ENCODE measurements around the gene RPL7L1.

Gene RPL7L1

GRCh38 chr6:42834056-42834455 is 45.4 kb upstream of the RPL7L1 start (continued):
- TF ChIP-seq, protein P1, sequence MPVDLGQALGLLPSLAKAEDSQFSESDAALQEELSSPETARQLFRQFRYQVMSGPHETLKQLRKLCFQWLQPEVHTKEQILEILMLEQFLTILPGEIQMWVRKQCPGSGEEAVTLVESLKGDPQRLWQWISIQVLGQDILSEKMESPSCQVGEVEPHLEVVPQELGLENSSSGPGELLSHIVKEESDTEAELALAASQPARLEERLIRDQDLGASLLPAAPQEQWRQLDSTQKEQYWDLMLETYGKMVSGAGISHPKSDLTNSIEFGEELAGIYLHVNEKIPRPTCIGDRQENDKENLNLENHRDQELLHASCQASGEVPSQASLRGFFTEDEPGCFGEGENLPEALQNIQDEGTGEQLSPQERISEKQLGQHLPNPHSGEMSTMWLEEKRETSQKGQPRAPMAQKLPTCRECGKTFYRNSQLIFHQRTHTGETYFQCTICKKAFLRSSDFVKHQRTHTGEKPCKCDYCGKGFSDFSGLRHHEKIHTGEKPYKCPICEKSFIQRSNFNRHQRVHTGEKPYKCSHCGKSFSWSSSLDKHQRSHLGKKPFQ (tag by site-specific recombination; IDR thresholded peaks at IDR 0.05) = no peak
- no peak for TF ChIP-seq ZNF184 (tag by site-specific recombination; IDR thresholded peaks at IDR 0.05)

DNA sequence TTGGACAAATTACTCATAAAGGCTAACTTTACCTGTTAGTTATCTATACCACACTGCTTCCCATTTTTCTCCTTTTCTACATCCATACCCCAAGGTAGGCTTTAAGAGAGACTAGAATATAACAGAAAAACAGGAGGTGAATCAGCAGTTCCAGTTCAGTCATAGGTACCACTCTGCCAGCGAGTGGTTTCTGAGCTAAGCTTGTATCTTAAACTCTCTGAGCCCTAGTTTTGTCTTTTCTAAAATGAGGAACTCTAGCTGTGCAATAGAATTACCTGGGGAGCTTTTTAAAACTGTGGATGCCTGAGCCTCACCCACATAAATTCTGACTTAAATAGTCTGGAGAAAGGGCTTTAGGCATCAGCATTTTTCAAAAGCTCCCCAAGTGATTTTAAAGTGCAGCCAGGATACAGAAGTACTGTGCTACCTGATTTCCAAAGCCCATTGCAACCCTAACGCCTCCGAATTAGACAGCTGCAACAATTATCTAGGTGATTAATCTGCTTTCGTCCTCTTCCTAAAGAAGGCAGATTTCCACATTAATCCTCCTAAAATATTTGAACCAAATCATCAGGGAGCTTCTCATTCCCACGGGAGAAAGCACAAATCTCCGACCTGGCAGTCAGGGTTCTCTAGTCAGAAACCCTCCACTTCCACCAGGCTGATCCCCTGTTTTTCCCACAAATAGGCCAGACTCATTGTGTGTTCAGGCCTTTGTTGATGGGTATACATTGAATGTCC is 37.4 kb upstream of the RPL7L1 start:
- Histone ChIP-seq H3K27ac (ENCODE audit: extremely low read depth, low read depth, low read length) (no peak overlapping the region), H3K4me3 (ENCODE audit: low read depth, low read length) (no peak overlapping the region), H3K9me3 (ENCODE audit: control insufficient read depth, insufficient read depth, low read depth, low read length) (no peaks in the 10 kb centered on the region), H3K4me1 (ENCODE audit: control insufficient read depth, insufficient read depth, low read length) (no peaks in the 10 kb centered on the region), H3K36me3 (ENCODE audit: control insufficient read depth in 2 of 2, insufficient read depth in 1 of 2, low read length in 2 of 2) (no peaks in the 10 kb centered on the region)
- TF ChIP-seq MEIS1 (CRISPR knock-in tag; IDR thresholded peaks at IDR 0.05; ENCODE audit: borderline replicate concordance) (no peak), ZNF223 (tag by site-specific recombination; IDR thresholded peaks at IDR 0.05) (no peak), ZNF175 (tag by site-specific recombination; IDR thresholded peaks at IDR 0.05) (no peak), ZNF394 (tag by site-specific recombination; IDR thresholded peaks at IDR 0.05; ENCODE audit: borderline replicate concordance) (no peak), ZNF24 (tag by site-specific recombination; IDR thresholded peaks at IDR 0.05) (no peak), ZNF121 (tag by site-specific recombination; IDR thresholded peaks at IDR 0.05) (no peak), ELK4 (IDR thresholded peaks at IDR 0.05; ENCODE audit: borderline replicate concordance, low read depth, low read length) (no peak), ZNF768 (tag by site-specific recombination; IDR thresholded peaks at IDR 0.05) (no peak), TRIM28 (IDR thresholded peaks at IDR 0.05; ENCODE audit: borderline replicate concordance, low read length) (no peak), ZNF132 (tag by site-specific recombination; IDR thresholded peaks at IDR 0.05; ENCODE audit: borderline replicate concordance) (no peak), ZNF792 (tag by site-specific recombination; IDR thresholded peaks at IDR 0.05) (no peak), KLF7 (tag by site-specific recombination; IDR thresholded peaks at IDR 0.05; ENCODE audit: borderline replicate concordance) (no peak), ZNF837 (tag by site-specific recombination; IDR thresholded peaks at IDR 0.05) (no peak), ZNF266 (tag by site-specific recombination; IDR thresholded peaks at IDR 0.05; ENCODE audit: low read depth) (no peak), ZNF19 (tag by site-specific recombination; IDR thresholded peaks at IDR 0.05; ENCODE audit: low read depth) (no peak)
- TF ChIP-seq, protein P2, sequence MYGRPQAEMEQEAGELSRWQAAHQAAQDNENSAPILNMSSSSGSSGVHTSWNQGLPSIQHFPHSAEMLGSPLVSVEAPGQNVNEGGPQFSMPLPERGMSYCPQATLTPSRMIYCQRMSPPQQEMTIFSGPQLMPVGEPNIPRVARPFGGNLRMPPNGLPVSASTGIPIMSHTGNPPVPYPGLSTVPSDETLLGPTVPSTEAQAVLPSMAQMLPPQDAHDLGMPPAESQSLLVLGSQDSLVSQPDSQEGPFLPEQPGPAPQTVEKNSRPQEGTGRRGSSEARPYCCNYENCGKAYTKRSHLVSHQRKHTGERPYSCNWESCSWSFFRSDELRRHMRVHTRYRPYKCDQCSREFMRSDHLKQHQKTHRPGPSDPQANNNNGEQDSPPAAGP (tag by site-specific recombination; IDR thresholded peaks at IDR 0.05) = no peak
- TF ChIP-seq, protein P3, sequence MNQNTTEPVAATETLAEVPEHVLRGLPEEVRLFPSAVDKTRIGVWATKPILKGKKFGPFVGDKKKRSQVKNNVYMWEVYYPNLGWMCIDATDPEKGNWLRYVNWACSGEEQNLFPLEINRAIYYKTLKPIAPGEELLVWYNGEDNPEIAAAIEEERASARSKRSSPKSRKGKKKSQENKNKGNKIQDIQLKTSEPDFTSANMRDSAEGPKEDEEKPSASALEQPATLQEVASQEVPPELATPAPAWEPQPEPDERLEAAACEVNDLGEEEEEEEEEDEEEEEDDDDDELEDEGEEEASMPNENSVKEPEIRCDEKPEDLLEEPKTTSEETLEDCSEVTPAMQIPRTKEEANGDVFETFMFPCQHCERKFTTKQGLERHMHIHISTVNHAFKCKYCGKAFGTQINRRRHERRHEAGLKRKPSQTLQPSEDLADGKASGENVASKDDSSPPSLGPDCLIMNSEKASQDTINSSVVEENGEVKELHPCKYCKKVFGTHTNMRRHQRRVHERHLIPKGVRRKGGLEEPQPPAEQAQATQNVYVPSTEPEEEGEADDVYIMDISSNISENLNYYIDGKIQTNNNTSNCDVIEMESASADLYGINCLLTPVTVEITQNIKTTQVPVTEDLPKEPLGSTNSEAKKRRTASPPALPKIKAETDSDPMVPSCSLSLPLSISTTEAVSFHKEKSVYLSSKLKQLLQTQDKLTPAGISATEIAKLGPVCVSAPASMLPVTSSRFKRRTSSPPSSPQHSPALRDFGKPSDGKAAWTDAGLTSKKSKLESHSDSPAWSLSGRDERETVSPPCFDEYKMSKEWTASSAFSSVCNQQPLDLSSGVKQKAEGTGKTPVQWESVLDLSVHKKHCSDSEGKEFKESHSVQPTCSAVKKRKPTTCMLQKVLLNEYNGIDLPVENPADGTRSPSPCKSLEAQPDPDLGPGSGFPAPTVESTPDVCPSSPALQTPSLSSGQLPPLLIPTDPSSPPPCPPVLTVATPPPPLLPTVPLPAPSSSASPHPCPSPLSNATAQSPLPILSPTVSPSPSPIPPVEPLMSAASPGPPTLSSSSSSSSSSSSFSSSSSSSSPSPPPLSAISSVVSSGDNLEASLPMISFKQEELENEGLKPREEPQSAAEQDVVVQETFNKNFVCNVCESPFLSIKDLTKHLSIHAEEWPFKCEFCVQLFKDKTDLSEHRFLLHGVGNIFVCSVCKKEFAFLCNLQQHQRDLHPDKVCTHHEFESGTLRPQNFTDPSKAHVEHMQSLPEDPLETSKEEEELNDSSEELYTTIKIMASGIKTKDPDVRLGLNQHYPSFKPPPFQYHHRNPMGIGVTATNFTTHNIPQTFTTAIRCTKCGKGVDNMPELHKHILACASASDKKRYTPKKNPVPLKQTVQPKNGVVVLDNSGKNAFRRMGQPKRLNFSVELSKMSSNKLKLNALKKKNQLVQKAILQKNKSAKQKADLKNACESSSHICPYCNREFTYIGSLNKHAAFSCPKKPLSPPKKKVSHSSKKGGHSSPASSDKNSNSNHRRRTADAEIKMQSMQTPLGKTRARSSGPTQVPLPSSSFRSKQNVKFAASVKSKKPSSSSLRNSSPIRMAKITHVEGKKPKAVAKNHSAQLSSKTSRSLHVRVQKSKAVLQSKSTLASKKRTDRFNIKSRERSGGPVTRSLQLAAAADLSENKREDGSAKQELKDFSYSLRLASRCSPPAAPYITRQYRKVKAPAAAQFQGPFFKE (tag by site-specific recombination; IDR thresholded peaks at IDR 0.05; ENCODE audit: borderline replicate concordance) = no peak
- TF ChIP-seq, protein P4, sequence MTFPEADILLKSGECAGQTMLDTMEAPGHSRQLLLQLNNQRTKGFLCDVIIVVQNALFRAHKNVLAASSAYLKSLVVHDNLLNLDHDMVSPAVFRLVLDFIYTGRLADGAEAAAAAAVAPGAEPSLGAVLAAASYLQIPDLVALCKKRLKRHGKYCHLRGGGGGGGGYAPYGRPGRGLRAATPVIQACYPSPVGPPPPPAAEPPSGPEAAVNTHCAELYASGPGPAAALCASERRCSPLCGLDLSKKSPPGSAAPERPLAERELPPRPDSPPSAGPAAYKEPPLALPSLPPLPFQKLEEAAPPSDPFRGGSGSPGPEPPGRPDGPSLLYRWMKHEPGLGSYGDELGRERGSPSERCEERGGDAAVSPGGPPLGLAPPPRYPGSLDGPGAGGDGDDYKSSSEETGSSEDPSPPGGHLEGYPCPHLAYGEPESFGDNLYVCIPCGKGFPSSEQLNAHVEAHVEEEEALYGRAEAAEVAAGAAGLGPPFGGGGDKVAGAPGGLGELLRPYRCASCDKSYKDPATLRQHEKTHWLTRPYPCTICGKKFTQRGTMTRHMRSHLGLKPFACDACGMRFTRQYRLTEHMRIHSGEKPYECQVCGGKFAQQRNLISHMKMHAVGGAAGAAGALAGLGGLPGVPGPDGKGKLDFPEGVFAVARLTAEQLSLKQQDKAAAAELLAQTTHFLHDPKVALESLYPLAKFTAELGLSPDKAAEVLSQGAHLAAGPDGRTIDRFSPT (tag by site-specific recombination; IDR thresholded peaks at IDR 0.05) = no peak
- TF ChIP-seq, protein P5, sequence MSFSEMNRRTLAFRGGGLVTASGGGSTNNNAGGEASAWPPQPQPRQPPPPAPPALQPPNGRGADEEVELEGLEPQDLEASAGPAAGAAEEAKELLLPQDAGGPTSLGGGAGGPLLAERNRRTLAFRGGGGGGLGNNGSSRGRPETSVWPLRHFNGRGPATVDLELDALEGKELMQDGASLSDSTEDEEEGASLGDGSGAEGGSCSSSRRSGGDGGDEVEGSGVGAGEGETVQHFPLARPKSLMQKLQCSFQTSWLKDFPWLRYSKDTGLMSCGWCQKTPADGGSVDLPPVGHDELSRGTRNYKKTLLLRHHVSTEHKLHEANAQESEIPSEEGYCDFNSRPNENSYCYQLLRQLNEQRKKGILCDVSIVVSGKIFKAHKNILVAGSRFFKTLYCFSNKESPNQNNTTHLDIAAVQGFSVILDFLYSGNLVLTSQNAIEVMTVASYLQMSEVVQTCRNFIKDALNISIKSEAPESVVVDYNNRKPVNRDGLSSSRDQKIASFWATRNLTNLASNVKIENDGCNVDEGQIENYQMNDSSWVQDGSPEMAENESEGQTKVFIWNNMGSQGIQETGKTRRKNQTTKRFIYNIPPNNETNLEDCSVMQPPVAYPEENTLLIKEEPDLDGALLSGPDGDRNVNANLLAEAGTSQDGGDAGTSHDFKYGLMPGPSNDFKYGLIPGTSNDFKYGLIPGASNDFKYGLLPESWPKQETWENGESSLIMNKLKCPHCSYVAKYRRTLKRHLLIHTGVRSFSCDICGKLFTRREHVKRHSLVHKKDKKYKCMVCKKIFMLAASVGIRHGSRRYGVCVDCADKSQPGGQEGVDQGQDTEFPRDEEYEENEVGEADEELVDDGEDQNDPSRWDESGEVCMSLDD (tag by site-specific recombination; IDR thresholded peaks at IDR 0.05) = no peak
- ChIA-PET CTCF (interaction anchor here (0.7 kb wide), 1 partner anchor 18 kb away, joined by 3 read pairs; no protein-coding TSS in a partner anchor), POLR2A (interaction anchor here (0.5 kb wide), 2 partner anchors 11 to 60 kb away, joined by 3 read pairs; partner anchors contain the start of gene BICRAL)
